LoVo (cell line): ENCODE measurements around the gene GAD1.

Experiments
- DNase-seq: peaks from one replicate; pipeline ENCODE4 v3.0.0-alpha.2; 2016; ENCODE audit warnings: low spot score

Gene GAD1

DNA sequence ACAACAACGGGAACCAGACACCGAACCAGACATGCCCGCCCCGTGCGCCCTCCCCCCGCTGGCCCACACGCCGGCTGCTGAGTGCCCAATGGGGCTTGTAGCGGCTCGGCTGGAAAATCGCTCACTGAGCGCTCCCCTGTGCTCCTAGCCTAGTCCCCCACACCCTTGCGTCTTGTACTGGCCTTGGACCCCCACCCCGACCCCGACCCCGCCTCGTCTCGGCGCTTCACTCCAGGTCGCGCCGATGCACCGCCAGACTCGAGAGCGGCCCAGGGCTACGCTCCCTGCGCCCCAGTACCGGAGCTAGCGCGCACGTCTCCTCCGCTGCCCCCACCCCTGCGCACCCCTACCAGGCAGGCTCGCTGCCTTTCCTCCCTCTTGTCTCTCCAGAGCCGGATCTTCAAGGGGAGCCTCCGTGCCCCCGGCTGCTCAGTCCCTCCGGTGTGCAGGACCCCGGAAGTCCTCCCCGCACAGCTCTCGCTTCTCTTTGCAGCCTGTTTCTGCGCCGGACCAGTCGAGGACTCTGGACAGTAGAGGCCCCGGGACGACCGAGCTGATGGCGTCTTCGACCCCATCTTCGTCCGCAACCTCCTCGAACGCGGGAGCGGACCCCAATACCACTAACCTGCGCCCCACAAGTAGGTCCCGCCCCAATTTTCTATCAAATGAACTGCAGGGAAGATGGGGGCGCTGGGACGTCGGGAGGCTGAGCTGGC is 1.5 kb downstream of the GAD1 start:
- DNase-seq: no peak

DNA sequence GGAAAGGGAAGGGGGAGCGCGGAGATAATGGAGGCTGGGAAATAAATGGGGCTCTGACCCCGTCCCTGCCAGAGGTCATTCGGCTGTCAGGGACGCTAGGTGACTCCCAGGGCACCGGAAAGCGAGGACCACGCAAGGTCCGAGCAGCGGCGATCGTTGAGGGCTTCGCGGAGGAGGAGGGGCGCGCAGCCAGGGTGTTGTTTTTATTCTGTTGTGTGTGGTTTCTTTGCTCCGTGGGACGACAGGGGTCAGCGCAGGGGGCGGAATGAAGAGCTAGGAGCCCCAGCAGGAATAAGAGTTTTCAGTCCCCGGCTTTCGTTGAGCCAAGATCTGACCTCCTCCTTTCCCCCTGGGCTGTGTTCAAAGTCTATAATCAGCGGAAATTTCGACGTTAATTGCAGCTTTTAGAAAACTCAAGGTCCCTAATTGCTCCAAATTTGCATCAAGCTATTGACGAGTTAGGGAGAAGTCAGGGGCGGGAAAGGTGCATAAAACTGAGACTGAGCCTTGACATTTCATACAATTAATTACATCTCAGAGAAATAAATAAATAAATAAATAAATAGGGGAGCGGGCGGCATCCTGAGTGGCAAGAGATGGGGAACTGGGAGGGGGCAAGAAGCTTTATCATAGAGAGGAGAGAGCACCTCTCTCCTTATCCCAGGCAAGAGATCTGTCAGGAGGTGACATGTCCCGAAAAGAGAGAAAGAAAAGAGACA is 2.2 kb downstream of the GAD1 start:
- no peak for DNase-seq

DNA sequence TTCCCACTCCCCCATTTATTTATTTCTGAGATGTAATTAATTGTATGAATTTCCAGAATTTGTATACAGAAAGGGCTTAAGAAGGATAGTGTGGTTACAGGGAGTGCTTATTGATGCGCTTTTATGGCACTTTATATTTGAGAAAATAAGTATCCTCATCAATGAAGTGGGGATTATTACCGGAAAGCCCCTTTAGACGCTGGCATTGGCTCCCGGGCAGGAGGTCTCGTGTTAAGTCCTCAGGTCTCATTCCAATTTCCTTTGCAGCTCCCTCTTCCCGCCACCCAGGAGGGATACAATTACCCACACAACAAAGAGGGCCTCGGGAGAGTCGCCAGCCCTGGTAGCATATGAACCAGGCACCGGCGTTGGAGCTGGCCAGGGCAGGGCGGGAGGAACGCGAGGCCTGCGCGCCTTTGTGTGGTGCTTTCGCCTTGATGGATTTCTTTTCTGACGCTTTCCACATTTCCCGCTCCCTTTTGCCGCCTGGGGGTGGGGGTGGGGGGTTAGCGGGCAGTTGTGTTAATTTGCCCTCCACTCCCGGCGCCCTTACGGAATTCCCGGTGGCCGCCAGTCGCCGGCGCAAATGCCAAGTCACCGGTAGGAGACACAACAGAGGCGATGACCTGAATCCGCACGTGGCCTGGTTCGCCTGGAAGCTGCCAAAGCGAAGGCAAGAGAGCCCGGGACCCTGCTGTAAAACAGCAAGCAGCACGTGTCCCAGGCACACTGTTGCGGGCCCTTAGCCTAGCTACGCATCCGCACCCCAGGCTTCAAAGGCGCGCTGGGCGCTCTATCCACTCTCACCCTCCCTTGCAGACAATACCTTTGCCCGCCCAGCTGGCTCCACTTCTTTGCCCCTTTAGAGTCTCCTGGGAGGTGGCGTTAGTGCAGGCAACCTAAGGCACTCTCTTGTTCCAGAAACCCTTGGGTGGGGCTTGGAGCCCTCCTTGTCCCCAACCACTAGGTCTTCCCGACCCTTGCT is 3.3 kb downstream of the GAD1 start:
- no peak for DNase-seq

DNA sequence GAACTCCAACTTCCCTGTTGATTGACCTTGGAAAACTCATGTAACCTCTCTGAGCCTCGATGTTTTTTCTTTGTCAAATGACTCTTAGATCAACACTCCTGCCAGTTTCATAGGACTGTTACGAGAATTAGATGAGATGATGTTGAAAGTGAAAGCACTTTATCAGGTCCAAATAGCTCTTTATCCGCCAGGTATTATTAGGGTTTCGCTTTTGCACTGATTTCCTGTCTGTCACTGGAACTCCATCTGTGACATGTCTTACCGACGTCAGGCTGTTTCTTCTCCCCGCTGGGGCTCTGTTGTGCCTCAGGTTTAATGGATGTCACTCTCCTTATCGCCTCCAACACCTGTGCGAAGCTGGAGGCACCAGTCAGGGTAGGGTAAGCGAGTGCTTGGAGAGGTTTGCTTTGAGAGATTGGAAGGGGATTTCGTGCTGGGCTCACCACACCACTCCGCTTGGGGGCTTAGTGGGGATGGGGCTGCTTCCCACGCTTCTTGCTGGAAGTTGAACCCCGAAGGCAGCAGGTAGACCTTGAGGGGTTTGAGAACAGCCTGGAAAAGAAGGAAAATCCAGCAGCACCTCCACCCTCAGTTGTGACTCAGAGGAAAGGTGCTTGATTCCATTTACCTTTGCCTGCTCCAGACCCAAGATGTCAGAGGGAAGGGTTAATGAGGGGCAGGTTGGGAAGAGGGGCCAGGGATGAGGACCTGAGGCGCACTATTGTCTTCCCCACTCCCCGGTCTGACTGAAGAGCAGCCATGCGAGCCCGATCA is 4.3 kb downstream of the GAD1 start:
- DNase-seq: no peak

DNA sequence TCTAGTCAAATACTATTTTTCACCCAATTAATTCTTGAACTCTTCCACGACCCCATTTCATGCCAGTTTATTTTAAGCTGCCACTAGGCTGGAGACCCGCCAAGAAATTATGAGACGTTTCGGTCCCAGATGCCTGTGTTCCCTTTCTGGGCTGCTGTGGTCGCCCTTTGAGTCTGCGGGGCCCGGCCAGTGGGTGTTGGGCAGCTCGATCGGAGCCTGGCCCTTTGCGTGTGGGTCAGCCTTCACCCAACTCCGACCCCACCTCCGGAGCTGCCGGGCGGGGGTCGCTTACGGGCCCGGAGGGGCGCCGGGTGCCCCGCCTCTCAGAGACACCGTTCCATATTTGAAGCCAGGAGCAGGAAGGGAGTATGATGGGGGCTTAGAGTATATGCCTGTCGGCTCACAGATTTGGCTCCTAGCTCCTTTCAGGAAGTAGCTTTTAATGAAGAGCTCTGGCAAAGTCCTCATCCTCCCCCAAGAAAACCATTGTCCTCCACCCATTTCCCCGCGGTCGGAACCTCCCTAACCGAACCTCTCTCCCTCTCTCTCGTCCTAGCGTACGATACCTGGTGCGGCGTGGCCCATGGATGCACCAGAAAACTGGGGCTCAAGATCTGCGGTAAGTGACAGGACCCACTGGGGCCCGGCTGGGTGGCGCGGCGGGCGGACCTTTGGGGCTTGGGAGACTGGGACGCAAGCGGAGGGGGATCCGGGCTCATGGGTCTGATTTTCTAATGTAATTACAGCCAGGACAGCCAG is 5.0 kb downstream of the GAD1 start:
- DNase-seq: no peak

GRCh38 chr2:170822290-170823087 is 5.8 kb downstream of the GAD1 start:
- no peak for DNase-seq

DNA sequence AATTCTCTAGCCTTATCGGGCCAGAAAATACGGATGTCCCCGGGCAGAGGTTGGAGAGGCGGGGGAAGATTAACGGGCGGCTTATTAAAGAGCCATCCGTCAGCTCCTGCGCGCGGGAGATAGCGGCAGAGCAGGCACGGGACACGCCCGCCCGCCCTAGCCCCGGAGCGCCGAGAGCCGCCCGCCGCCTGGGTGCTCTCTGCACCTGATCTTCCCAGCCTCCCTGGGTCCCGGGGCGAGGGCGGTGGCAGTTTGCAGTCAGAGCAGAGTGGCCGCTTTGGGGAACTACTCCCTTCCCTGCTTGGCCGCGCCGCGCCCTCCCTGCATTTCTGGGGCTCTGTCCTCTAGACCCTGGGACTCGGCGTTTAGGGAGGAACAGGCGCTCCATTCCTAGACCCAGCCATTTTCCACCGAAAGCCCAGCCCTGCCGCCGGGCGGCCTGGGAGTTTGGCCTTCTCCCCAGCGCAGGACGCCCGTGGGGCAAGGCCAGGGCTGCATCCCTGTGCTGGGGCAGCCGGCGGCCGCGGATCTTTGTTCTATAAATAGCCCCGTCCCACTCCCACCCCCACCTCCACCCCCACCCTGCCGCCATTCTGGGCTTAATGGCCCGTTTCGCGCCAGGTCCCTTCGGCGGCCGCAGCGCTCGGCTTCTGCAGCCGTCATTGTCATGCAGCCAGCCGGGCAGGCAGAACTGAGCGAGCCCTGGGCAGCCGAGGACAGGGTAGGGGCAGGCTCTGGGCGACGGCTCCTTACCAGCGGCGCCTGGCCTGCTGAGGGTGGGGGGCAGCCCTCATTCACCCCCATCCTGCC is 6.6 kb downstream of the GAD1 start:
- DNase-seq: no peak

DNA sequence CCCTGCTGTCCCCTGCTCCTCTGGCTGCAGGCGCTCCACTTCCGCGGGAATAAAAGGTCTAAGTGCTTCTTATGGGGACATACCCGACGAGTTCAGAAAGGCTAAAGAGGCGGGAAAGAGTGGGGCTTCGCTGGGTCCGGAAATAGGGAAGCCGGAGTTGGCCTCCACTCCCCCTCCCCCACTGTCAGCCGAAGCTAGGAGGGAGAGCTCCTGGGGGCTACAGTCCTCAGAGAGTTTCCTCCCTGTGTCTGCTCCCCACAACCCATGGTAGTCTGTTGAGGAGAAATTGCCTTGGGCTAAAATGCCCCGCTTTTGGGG is 7.2 kb downstream of the GAD1 start:
- DNase-seq: no peak

GRCh38 chr2:170824526-170825015 is 7.9 kb downstream of the GAD1 start:
- DNase-seq: no peak

DNA sequence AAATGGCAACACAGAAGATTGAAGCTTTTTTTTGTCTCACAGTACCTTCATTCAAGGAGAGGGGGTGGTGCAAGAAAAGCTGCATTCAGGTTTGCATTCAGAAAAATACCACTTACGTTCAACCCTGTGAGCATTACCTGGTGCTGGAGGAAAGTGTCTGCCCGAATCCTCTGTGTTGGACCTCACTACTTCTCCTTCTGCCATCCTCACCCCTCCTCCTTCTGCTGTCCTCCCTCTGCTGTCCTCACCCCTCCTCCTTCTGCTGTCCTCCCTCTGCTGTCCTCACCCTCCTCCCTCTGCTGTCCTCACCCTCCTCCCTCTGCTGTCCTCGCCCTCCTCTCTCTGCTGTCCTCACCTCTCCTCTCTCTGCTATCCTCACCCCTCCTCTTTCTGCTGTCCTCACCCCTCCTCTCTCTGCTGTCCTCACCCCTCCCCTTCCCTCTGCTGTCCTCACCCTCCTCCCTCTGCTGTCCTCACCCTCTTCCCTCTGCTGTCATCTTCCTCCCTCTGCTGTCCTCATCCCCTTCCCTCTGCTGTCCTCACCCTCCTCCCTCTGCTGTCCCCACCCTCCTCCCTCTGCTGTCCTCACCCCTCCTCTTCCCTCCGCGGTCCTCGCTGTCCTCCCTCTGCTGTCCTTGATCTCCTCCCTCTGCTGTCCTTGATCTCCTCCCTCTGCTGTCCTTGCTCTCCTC is 11.3 kb downstream of the GAD1 start:
- no peak for DNase-seq

- no peak for DNase-seq
Observed at GRCh38 chr2:170828533-170828916, 11.8 kb downstream of the GAD1 start.

GRCh38 chr2:170829036-170829435 is 12.3 kb downstream of the GAD1 start:
- no peak for DNase-seq

DNA sequence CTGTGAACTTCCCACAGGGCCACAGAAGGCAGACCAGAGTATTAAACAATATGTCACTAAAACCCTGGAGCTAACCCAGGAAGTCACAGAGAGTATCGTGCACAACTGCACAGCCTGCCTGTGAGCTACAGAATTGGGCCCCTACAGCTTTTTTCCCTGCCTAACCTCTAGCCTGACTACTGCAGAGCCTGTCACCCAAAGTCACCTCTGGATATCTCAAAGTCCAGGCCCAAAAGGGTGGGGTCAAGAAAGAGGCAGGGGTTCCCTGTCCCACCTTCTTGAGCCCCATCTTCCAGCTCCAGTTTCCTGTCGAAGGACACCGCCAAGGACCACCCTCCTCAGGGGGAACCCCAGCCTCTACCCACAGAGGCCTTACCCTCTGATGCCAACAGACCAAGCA is 13.5 kb downstream of the GAD1 start:
- DNase-seq: no peak

DNA sequence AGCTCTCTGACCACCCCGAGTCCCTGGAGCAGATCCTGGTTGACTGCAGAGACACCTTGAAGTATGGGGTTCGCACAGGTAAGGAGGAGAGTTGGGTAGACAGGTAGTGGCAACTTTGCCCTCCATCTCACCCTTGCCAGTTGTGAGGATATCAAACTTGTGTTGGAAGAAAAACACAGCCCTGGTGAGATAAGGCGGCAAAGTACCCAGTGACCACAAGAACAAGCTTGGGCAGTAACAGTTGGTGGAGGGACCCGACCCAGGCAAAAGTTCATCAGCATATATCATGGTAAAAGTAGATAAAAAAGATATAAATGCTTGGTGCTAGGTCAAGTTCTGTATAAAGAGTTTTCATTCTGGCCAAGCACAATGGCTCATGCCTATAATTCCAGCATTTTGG is 14.4 kb downstream of the GAD1 start:
- no peak for DNase-seq

- DNase-seq: no peak
Observed at GRCh38 chr2:170836027-170836426, 19.3 kb downstream of the GAD1 start.

DNA sequence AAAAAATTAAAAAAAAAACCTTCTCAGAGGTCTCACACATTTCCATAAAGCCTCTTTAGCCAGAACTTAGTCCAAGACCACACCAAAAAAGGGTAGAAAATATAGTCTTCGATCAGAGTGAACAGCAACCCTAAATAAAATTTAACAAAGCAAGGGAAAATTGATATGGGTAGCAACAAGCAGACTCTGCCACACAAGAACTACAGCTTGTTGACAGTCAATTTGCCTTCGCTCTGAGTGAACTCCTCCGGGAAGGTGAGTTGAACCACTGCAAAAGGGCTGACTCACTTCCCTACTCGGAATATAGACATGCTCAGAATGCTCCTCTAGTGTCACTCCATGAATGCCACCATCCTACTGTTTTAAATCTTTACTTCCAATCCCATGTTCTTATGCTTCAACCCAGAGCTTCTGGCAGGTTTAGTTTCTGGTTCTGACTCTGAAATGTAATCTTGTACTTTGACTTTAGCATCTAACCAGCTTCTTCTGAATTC is 24.1 kb downstream of the GAD1 start:
- no peak for DNase-seq

- DNase-seq: no peak
Observed at GRCh38 chr2:170842785-170843184, 26.1 kb downstream of the GAD1 start.

GRCh38 chr2:170843656-170844055 is 27.0 kb downstream of the GAD1 start:
- DNase-seq: peak; percentile 45

GRCh38 chr2:170845343-170845742 is 28.7 kb downstream of the GAD1 start:
- DNase-seq: no peak
